IMR-90 (cell line): ENCODE measurements around the gene OVOL3. TPM values are rescaled to one million over a fixed set of nuclear protein-coding genes. Genes with fewer than 3 reads are reported as not detected.
"Not testable (repeated sequence)": the region's sequence is repeated elsewhere in the genome, so short reads cannot be mapped to it uniquely, and the experiment has no call there.

ENCODE experiments used
- ATAC-seq: fragments of 200-7000 bp; cut with Tn5 transposase; 2 replicates; pipeline ENCODE4 v1.9.1; 2020; ENCODE audit warnings: low read depth, mild to moderate bottlenecking, moderate library complexity
- BruUV-seq: library from RNA; stranded (reverse); fragments of 400-500 nt; replicated peaks from 2 replicates; lab custom pipeline; 2021; lab: Mats Ljungman, UMichigan
- CTCF ChIA-PET: fragments of 300-600 bp; formaldehyde crosslinking; extraction: SDS; loops from one replicate; lab custom pipeline; 2021; ENCODE audit warnings: antibody characterized with exemption; lab: Yijun Ruan, JAX
- POLR2A ChIA-PET: fragments of 300-600 bp; sonication (Branson Sonifier 250); formaldehyde crosslinking; loops from one replicate; lab custom pipeline; 2022; ENCODE audit warnings: antibody characterized with exemption; ENCODE audit not compliant: unreplicated experiment; lab: Charles Lee
- DNase-seq: peaks from one replicate; pipeline ENCODE4 v3.0.0; 2013
- H2AFZ ChIP-seq: replicated peaks from 2 replicates; pipeline ENCODE3; 2013; ENCODE audit warnings: low read length, mild to moderate bottlenecking; ENCODE audit not compliant: poor library complexity
- H2AK5ac ChIP-seq: 2 replicates; pipeline ENCODE4 v1.6.1; 2013; ENCODE audit warnings: low read depth, low read length, inconsistent platforms
- H2AK9ac ChIP-seq: replicated peaks from 2 replicates; pipeline ENCODE3; 2013; ENCODE audit warnings: mild to moderate bottlenecking, low read depth, low read length, moderate library complexity; ENCODE audit not compliant: poor library complexity
- H2BK120ac ChIP-seq: 2 replicates; pipeline ENCODE4 v1.6.1; 2013; ENCODE audit warnings: low read depth, low read length, inconsistent platforms
- H2BK15ac ChIP-seq: 3 replicates; pipeline ENCODE4 v1.6.1; 2013; ENCODE audit warnings: low read depth, low read length, inconsistent platforms
- H2BK20ac ChIP-seq: 2 replicates; pipeline ENCODE4 v1.6.1; 2013; ENCODE audit warnings: low read depth, mild to moderate bottlenecking, inconsistent platforms, low read length, moderate library complexity
- H2BK5ac ChIP-seq: 2 replicates; pipeline ENCODE4 v1.6.1; 2013; ENCODE audit warnings: mild to moderate bottlenecking, low read depth, low read length, inconsistent platforms; ENCODE audit not compliant: poor library complexity, severe bottlenecking
- H3K14ac ChIP-seq: replicated peaks from 2 replicates; pipeline ENCODE4 v1.6.1; 2013; ENCODE audit warnings: low read depth, low read length, inconsistent platforms
- H3K18ac ChIP-seq: 2 replicates; pipeline ENCODE4 v1.6.1; 2013; ENCODE audit warnings: low read depth, low read length, control low read depth
- H3K23ac ChIP-seq: 2 replicates; pipeline ENCODE4 v1.6.1; 2013; ENCODE audit warnings: low read depth, low read length, inconsistent platforms
- H3K27ac ChIP-seq: 2 replicates; pipeline ENCODE4 v1.5.1; 2013; ENCODE audit warnings: mild to moderate bottlenecking, control low read depth, low read length; ENCODE audit not compliant: insufficient read depth
- H3K27me3 ChIP-seq: 2 replicates; pipeline ENCODE4 v1.6.1; 2013; ENCODE audit warnings: low read length; ENCODE audit not compliant: control insufficient read depth, insufficient read depth
- H3K36me3 ChIP-seq: 2 replicates; pipeline ENCODE4 v1.6.1; 2013; ENCODE audit warnings: low read length, mixed read lengths; ENCODE audit not compliant: control insufficient read depth, insufficient read depth
- H3K4ac ChIP-seq: 2 replicates; pipeline ENCODE4 v1.6.1; 2013; ENCODE audit warnings: low read depth, low read length, inconsistent platforms
- H3K4me1 ChIP-seq: 2 replicates; pipeline ENCODE4 v1.6.1; 2013; ENCODE audit warnings: low read length, mixed read lengths; ENCODE audit not compliant: control insufficient read depth, insufficient read depth
- H3K4me2 ChIP-seq: 2 replicates; pipeline ENCODE4 v1.6.1; 2013; ENCODE audit warnings: low read depth, mild to moderate bottlenecking, control low read depth, low read length, moderate library complexity
- H3K4me3 ChIP-seq: 2 replicates; pipeline ENCODE4 v1.5.1; 2013; ENCODE audit warnings: low read depth, mild to moderate bottlenecking, control low read depth, low read length, moderate library complexity; ENCODE audit not compliant: insufficient read depth
- H3K56ac ChIP-seq: 2 replicates; pipeline ENCODE4 v1.6.1; 2013; ENCODE audit warnings: low read length, inconsistent platforms; ENCODE audit not compliant: insufficient read depth; ENCODE audit errors: extremely low read depth
- H3K79me1 ChIP-seq, 2 experiments: 2 replicates each; pipeline ENCODE4 v1.6.1; 2013; ENCODE audit warnings: low read length in 2 of 2, inconsistent platforms in 1 of 2, low read depth in 1 of 2
- H3K9ac ChIP-seq: 2 replicates; pipeline ENCODE4 v1.6.1; 2013; ENCODE audit warnings: low read depth, low read length, control low read depth
- H3K9me1 ChIP-seq: 2 replicates; pipeline ENCODE4 v1.6.1; 2013; ENCODE audit warnings: low read length, inconsistent platforms; ENCODE audit not compliant: insufficient read depth
- H3K9me3 ChIP-seq: 2 replicates; pipeline ENCODE4 v1.6.1; 2013; ENCODE audit warnings: low read length; ENCODE audit not compliant: control insufficient read depth, insufficient read depth
- H4K20me1 ChIP-seq: 2 replicates; pipeline ENCODE4 v1.6.1; 2013; ENCODE audit warnings: low read length, inconsistent platforms; ENCODE audit not compliant: insufficient read depth
- H4K5ac ChIP-seq: 2 replicates; pipeline ENCODE4 v1.6.1; 2013; ENCODE audit warnings: mild to moderate bottlenecking, low read depth, low read length, control low read depth
- H4K8ac ChIP-seq, 2 experiments: 2 replicates each; pipeline ENCODE4 v1.6.1; 2013; ENCODE audit warnings: low read depth in 2 of 2, low read length in 2 of 2, control low read depth in 1 of 2, inconsistent platforms in 1 of 2
- H4K91ac ChIP-seq: 2 replicates; pipeline ENCODE4 v1.6.1; 2013; ENCODE audit warnings: low read depth, low read length, inconsistent platforms; ENCODE audit not compliant: insufficient read depth
- WGBS, 2 experiments: methylation state at CpG; one replicate each; pipeline versions ENCODE4 v1.1.5 to v1.1.7; 2013; ENCODE audit warnings: missing lambda C conversion rate in 2 of 2; ENCODE audit not compliant: insufficient read length in 1 of 2; ENCODE audit errors: extremely low coverage in 2 of 2; 5-methylcytosine and 5-hydroxymethylcytosine counted together
- dilution Hi-C: fragments of 300-500 bp; cut with HindIII; formaldehyde crosslinking; loops from one replicate; pipeline ENCODE4 v1.14.3; 2018; ENCODE audit warnings: low sequenced_read_pairs; ENCODE audit not compliant: unreplicated experiment
- in situ Hi-C: fragments of 300-500 bp; cut with MboI; formaldehyde crosslinking; loops from 3 replicates; pipeline ENCODE4 v1.14.3; 2019; ENCODE audit warnings: low sequenced_read_pairs, inconsistent platforms, mixed read lengths
- intact Hi-C: fragments of 100-400 bp; cut with micrococcal nuclease; formaldehyde crosslinking; loops from 2 replicates; pipeline ENCODE4 v1.10.0; 2022
- polyA plus RNA-seq, 3 experiments: library from polyadenylated mRNA; depleted of rRNA; stranded (reverse); fragments of >200 nt; gene quantifications; 2 replicates each; pipeline ENCODE4 v1.2.3, GENCODE V29; 2012; ENCODE audit warnings: low replicate concordance in 1 of 3
- total RNA-seq: library from RNA; depleted of rRNA; stranded (reverse); fragments of >200 nt; gene quantifications from 2 replicates; pipeline ENCODE4 v1.2.3, GENCODE V29; 2012

OVOL3 gene
- total and polyA plus RNA-seq, 2 of the 4 experiments (the other 2 are of a cell fraction): not detected

GRCh38 chr19:36131221-36131620 is 20.3 kb downstream of the OVOL3 start:
- H3K27me3 ChIP-seq, H2AK5ac ChIP-seq, H3K4me2 ChIP-seq, H3K9me3 ChIP-seq, ATAC-seq, POLR2A ChIA-PET, H2BK15ac ChIP-seq, H3K4ac ChIP-seq, H3K18ac ChIP-seq, dilution Hi-C loops, H3K4me1 ChIP-seq, intact Hi-C loops, H4K91ac ChIP-seq, H4K20me1 ChIP-seq, H3K23ac ChIP-seq, H2AK9ac ChIP-seq, H4K5ac ChIP-seq, H2BK120ac ChIP-seq, H2BK5ac ChIP-seq, H4K8ac ChIP-seq, H3K9me1 ChIP-seq, in situ Hi-C loops, H3K9ac ChIP-seq, H3K56ac ChIP-seq, H3K27ac ChIP-seq, H3K4me3 ChIP-seq, H3K36me3 ChIP-seq, H3K14ac ChIP-seq, DNase-seq, H3K79me1 ChIP-seq, H2BK20ac ChIP-seq, H2AFZ ChIP-seq, BruUV-seq, CTCF ChIA-PET: not testable (repeated sequence)
- no CpG with 5 or more reads among the region's 6 CpGs for WGBS, 2 experiments

DNA sequence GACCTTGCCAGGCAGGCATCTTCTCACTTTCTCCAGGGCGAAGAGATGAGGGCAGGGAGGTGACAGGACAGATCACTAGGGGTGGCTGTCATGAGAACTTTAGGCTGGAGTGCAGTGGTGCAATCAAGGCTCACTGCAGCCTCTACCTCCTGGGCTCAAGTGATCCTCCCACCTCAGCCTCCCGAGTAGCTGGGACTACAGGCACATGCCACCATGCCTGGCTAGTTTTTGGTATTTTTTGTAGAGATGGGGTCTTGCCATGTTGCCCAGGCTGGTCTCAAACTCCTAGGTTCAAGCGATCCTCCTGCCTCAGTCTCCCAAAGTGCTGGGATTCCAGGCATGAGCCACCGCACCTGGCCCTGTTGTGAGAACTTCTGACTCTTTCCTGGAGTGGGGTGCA is 23.9 kb downstream of the OVOL3 start:
- H4K91ac ChIP-seq, H3K9me3 ChIP-seq, H3K23ac ChIP-seq, intact Hi-C loops, H4K20me1 ChIP-seq, CTCF ChIA-PET, H3K18ac ChIP-seq, H3K9me1 ChIP-seq, H2BK5ac ChIP-seq, in situ Hi-C loops, ATAC-seq, H3K56ac ChIP-seq, H2BK20ac ChIP-seq, H3K4me2 ChIP-seq, H3K9ac ChIP-seq, H4K8ac ChIP-seq, POLR2A ChIA-PET, H3K4me1 ChIP-seq, H2BK120ac ChIP-seq, H3K79me1 ChIP-seq, DNase-seq, H3K27ac ChIP-seq, H4K5ac ChIP-seq, H3K4me3 ChIP-seq, H3K36me3 ChIP-seq, H2BK15ac ChIP-seq, dilution Hi-C loops, H2AK5ac ChIP-seq, H3K14ac ChIP-seq, BruUV-seq, H3K4ac ChIP-seq, H3K27me3 ChIP-seq: not testable (repeated sequence)
- Histone ChIP-seq H2AFZ (peak overlapping the region; percentile 41), H2AK9ac (peak overlapping the region; percentile 61)
- WGBS, 2 experiments: 100% methylated on average over 1 of the region's 4 CpGs; no CpG with 5 or more reads in 1 of the 2 experiments
